Measurements from ENCODE around the gene VAX1. TPM values are rescaled to one million over a fixed set of nuclear protein-coding genes. Genes with fewer than 3 reads are reported as not detected.

Gene VAX1
- total RNA-seq, 1 donor from 2014 or later: 4.0 TPM

DNA sequence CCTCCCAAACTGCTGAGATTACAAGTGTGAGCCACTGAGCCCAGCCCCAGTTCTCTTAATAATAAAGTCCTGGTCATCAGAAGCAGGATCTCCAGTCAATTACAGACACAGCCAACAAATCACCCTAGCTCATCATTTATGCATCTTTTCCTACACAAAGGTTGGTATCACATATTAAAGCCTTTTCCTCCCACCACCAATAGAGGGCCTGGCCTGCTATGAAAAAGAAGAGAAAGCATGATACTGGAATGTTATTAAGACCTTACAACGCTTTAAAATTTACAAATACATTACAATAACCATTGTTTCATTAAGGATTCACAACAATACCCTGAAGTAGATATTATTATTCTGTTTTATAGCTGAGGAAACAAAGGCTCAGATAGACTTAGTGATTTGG is 25.9 kb downstream of the VAX1 start:
- H3K9me3 Mint-ChIP-seq (ENCODE audit: unreplicated experiment): no peaks in the 10 kb centered on the region
- peaks cover 24% of the 10 kb centered on the region for H3K27me3 Mint-ChIP-seq (ENCODE audit: unreplicated experiment)

DNA sequence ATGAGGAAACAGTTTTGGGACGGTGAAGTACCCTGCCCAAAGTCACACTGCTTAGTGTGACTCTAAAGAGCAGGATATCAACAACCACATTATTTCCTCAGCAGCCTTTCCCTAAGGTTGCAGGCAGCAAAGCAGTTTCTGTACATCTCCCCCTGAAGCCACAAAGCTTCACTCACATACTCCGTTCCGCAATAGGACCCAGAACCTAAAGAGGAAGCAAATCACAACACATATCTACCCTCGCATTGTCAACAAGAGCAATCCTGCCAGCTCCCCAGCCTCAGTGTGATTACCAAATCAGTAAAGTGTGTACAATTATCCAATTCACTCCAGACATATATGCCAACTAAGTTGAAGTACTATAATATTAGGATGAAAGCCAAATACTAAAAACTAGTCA is 30.8 kb downstream of the VAX1 start:
- H3K36me3 Mint-ChIP-seq (ENCODE audit: unreplicated experiment): no peaks in the 10 kb centered on the region
- no peak overlapping the region for H3K27ac Mint-ChIP-seq (ENCODE audit: unreplicated experiment)
- H3K9me3 Mint-ChIP-seq (ENCODE audit: unreplicated experiment): no peaks in the 10 kb centered on the region
- TF ChIP-seq, protein P1, sequence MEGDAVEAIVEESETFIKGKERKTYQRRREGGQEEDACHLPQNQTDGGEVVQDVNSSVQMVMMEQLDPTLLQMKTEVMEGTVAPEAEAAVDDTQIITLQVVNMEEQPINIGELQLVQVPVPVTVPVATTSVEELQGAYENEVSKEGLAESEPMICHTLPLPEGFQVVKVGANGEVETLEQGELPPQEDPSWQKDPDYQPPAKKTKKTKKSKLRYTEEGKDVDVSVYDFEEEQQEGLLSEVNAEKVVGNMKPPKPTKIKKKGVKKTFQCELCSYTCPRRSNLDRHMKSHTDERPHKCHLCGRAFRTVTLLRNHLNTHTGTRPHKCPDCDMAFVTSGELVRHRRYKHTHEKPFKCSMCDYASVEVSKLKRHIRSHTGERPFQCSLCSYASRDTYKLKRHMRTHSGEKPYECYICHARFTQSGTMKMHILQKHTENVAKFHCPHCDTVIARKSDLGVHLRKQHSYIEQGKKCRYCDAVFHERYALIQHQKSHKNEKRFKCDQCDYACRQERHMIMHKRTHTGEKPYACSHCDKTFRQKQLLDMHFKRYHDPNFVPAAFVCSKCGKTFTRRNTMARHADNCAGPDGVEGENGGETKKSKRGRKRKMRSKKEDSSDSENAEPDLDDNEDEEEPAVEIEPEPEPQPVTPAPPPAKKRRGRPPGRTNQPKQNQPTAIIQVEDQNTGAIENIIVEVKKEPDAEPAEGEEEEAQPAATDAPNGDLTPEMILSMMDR (IDR thresholded peaks at IDR 0.05): no peak
- DNase-seq (ENCODE audit: extremely low spot score, unreplicated experiment): no peak
- peaks cover 6% of the 10 kb centered on the region for H3K27me3 Mint-ChIP-seq (ENCODE audit: unreplicated experiment)
- H3K4me3 Mint-ChIP-seq (ENCODE audit: unreplicated experiment): no peak overlapping the region
- no peaks in the 10 kb centered on the region for H3K4me1 Mint-ChIP-seq (ENCODE audit: unreplicated experiment)

More for the DNA sequence above, 25.9 kb downstream of the VAX1 start:
- DNase-seq (ENCODE audit: extremely low spot score, unreplicated experiment): no peak
- no peaks in the 10 kb centered on the region for H3K36me3 Mint-ChIP-seq (ENCODE audit: unreplicated experiment)
- H3K27ac Mint-ChIP-seq (ENCODE audit: unreplicated experiment): no peak overlapping the region
- H3K4me3 Mint-ChIP-seq (ENCODE audit: unreplicated experiment): no peak overlapping the region
- no peaks in the 10 kb centered on the region for H3K4me1 Mint-ChIP-seq (ENCODE audit: unreplicated experiment)
- TF ChIP-seq, protein P1 (IDR thresholded peaks at IDR 0.05): peak; percentile 58

DNA sequence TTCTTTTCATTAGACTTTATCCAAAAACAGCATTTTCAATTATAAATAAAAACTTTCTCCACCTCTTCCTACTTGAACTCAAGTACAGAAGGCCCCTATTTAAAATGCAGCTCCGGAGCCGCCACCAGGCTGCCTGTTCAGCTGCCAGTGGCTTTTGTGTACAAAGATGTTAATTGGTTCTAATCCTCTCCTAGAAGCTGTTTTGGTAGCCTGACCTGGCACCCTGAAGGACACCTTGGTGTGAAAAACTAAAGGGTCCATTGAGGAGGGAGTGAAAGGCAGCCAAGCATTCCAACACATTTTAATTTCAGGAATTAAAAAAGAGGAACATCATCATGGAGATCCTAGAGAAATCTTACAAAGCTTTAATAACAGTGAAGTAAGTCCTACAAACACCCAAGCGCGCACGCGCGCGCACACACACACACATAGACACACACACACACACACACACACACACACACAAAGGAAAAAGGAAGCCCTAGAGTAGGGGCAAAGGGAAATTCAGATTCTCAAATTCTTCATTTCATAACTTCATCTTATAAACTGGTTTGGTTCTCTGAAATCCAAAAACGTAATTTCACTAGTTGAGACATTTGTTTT is 41.4 kb downstream of the VAX1 start:
- no peak overlapping the region for H3K27ac Mint-ChIP-seq (ENCODE audit: unreplicated experiment)
- H3K9me3 Mint-ChIP-seq (ENCODE audit: unreplicated experiment): no peaks in the 10 kb centered on the region
- H3K27me3 Mint-ChIP-seq (ENCODE audit: unreplicated experiment): peaks cover 16% of the 10 kb centered on the region
- H3K4me1 Mint-ChIP-seq (ENCODE audit: unreplicated experiment): no peaks in the 10 kb centered on the region
- TF ChIP-seq, protein P1 (IDR thresholded peaks at IDR 0.05): no peak
- no peaks in the 10 kb centered on the region for H3K36me3 Mint-ChIP-seq (ENCODE audit: unreplicated experiment)
- DNase-seq (ENCODE audit: extremely low spot score, unreplicated experiment): no peak
- H3K4me3 Mint-ChIP-seq (ENCODE audit: unreplicated experiment): no peak overlapping the region

DNA sequence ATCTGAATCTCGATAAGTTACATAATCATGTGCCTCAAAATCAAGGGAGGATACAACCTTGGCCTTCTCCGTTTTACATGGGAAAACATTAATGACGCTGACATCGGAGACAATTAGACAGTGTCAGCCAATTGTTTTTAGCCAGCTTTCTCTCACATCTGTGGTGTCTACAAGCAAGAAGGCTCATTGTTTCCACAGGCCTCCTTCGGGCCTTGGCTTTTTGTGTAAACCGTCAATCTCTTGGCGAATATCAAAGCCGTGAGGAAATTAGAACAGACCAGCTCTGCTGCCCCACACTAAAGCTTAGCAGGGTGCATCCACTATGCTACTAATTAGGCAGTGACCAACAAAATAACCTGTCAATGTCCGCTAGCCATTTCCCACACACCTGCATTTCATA is 43.2 kb downstream of the VAX1 start:
- no peak for DNase-seq (ENCODE audit: extremely low spot score, unreplicated experiment)
- H3K36me3 Mint-ChIP-seq (ENCODE audit: unreplicated experiment): no peaks in the 10 kb centered on the region
- TF ChIP-seq, protein P1 (IDR thresholded peaks at IDR 0.05): no peak
- no peak overlapping the region for H3K4me3 Mint-ChIP-seq (ENCODE audit: unreplicated experiment)
- H3K4me1 Mint-ChIP-seq (ENCODE audit: unreplicated experiment): no peaks in the 10 kb centered on the region
- no peak overlapping the region for H3K27ac Mint-ChIP-seq (ENCODE audit: unreplicated experiment)
- H3K27me3 Mint-ChIP-seq (ENCODE audit: unreplicated experiment): peaks cover 22% of the 10 kb centered on the region
- no peaks in the 10 kb centered on the region for H3K9me3 Mint-ChIP-seq (ENCODE audit: unreplicated experiment)

DNA sequence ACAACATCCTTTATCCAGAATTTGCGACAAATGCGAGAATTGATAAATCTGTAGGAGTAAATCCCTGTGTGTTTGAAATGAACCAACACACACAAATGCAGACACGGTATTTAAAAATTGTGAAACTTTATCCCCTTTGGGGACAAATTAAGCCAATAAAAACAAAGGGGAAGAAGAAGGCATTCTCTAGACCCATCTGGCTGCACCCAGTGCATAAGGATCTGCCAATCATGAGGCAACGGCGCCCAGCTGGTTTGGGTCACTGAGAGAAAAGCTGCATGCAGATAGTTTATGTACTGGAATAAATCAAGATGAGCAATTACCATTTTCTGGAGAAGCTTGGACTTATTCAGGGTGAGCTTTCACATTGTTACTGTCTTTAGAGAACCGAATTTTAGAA is 45.7 kb downstream of the VAX1 start:
- Mint-ChIP-seq H3K9me3 (ENCODE audit: unreplicated experiment) (no peaks in the 10 kb centered on the region), H3K27me3 (ENCODE audit: unreplicated experiment) (peaks cover 24% of the 10 kb centered on the region), H3K36me3 (ENCODE audit: unreplicated experiment) (no peaks in the 10 kb centered on the region), H3K4me1 (ENCODE audit: unreplicated experiment) (no peaks in the 10 kb centered on the region), H3K27ac (ENCODE audit: unreplicated experiment) (no peak overlapping the region), H3K4me3 (ENCODE audit: unreplicated experiment) (no peak overlapping the region)
- no peak for DNase-seq (ENCODE audit: extremely low spot score, unreplicated experiment)
- TF ChIP-seq, protein P1 (IDR thresholded peaks at IDR 0.05): no peak
